Neural cell (in vitro differentiated cells): ENCODE measurements around the gene TFEB.

Experiments used
- CTCF ChIP-seq: fragments of 450-650 bp; IDR thresholded peaks from 2 replicates; pipeline ENCODE4 v1.5.1; 2014; ENCODE audit warnings: antibody characterized with exemption, mild to moderate bottlenecking, moderate library complexity; ENCODE audit not compliant: poor library complexity, severe bottlenecking
- EP300 ChIP-seq: fragments of 450-650 bp; conservative IDR thresholded peaks from 2 replicates; pipeline ENCODE4 v1.6.1; 2014; ENCODE audit warnings: antibody characterized with exemption, mild to moderate bottlenecking, moderate library complexity; ENCODE audit not compliant: poor library complexity, severe bottlenecking
- EZH2 ChIP-seq: fragments of 200-600, 300-800 bp; shearing (Covaris generic), sonication (generic); IDR thresholded peaks from 2 replicates; pipeline ENCODE4 v1.6.1; 2014; ENCODE audit warnings: antibody characterized with exemption, low read length, borderline replicate concordance, mild to moderate bottlenecking; ENCODE audit not compliant: insufficient read depth, poor library complexity, severe bottlenecking
- MXI1 ChIP-seq: fragments of 450-650 bp; conservative IDR thresholded peaks from 2 replicates; pipeline ENCODE4 v1.6.1; 2014; ENCODE audit warnings: antibody characterized with exemption, mild to moderate bottlenecking; ENCODE audit not compliant: poor library complexity, severe bottlenecking
- POLR2AphosphoS5 ChIP-seq: IDR thresholded peaks from 2 replicates; pipeline ENCODE4 v1.6.1; 2012
- RAD21 ChIP-seq: fragments of 450-650 bp; conservative IDR thresholded peaks from 2 replicates; pipeline ENCODE4 v1.6.1; 2014; ENCODE audit warnings: antibody characterized with exemption, mild to moderate bottlenecking, moderate library complexity
- SMC3 ChIP-seq: fragments of 450-650 bp; conservative IDR thresholded peaks from 2 replicates; pipeline ENCODE4 v1.6.1; 2014; ENCODE audit warnings: antibody characterized with exemption, mild to moderate bottlenecking, moderate library complexity; ENCODE audit not compliant: poor library complexity
- TAF1 ChIP-seq: IDR thresholded peaks from 2 replicates; pipeline ENCODE4 v1.6.1; 2012; ENCODE audit warnings: low read depth
- TF ChIP-seq, protein P1 (sequence below): IDR thresholded peaks from 2 replicates; pipeline ENCODE4 v1.6.1; 2012; ENCODE audit warnings: borderline replicate concordance

DNA sequence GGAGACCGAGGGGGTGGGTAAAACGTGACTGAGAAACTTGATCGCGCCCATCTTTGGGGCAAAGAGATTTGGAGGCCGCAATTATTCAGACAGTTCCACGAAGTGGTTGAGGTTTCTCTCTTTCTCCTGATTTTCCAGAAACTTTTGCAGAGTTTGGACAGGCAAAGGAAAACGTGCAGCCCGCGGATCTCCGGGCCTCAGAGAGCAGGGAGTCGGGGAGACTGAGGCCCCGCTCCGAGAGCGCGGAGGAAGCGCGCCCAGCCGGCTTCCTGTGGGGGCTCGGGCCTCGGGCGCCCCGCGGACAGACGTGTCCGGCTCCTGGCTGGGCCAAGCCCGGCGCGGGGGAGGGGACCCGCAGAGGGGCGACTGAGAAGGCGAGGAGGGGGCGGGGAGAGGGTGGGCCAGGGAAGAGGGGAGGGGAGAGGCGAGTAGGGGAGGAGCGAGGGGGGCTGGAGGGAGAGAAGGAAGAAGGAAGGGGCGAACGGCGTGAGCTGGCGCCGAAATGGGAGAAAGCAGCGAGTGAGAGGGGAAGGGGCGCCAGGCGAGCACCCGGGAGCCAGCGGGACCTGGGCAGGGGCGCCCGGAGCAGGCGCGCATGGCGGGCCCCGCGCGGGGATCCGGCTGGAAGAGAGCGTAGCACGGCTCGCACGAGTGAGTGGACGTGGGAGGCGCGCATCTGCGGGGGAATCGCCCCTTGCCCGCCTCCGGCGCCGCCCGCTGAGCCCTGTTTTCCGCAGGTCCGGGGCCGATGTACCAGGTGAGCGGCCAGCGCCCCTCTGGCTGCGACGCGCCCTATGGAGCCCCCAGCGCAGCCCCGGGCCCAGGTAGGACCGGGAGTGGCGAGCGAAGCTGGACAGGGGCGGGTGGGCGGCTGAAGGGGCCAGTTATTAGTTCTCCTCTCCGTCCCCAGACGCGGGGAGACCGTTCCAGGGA, 97.1 kb downstream of the TFEB start, which contains the start of gene MDFI:
- TF ChIP-seq POLR2AphosphoS5, result no peak
- no peak for TF ChIP-seq CTCF
- TF ChIP-seq TAF1, result no peak
- TF ChIP-seq RAD21, result no peak
- no peak for TF ChIP-seq EP300
- TF ChIP-seq EZH2, result no peak
- TF ChIP-seq MXI1, result no peak
- no peak for TF ChIP-seq SMC3
- TF ChIP-seq, protein P1, sequence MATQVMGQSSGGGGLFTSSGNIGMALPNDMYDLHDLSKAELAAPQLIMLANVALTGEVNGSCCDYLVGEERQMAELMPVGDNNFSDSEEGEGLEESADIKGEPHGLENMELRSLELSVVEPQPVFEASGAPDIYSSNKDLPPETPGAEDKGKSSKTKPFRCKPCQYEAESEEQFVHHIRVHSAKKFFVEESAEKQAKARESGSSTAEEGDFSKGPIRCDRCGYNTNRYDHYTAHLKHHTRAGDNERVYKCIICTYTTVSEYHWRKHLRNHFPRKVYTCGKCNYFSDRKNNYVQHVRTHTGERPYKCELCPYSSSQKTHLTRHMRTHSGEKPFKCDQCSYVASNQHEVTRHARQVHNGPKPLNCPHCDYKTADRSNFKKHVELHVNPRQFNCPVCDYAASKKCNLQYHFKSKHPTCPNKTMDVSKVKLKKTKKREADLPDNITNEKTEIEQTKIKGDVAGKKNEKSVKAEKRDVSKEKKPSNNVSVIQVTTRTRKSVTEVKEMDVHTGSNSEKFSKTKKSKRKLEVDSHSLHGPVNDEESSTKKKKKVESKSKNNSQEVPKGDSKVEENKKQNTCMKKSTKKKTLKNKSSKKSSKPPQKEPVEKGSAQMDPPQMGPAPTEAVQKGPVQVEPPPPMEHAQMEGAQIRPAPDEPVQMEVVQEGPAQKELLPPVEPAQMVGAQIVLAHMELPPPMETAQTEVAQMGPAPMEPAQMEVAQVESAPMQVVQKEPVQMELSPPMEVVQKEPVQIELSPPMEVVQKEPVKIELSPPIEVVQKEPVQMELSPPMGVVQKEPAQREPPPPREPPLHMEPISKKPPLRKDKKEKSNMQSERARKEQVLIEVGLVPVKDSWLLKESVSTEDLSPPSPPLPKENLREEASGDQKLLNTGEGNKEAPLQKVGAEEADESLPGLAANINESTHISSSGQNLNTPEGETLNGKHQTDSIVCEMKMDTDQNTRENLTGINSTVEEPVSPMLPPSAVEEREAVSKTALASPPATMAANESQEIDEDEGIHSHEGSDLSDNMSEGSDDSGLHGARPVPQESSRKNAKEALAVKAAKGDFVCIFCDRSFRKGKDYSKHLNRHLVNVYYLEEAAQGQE, result no peak
